K562 (cell line): ENCODE measurements around the gene CDKN2AIPNL. TPM values are rescaled to one million over a fixed set of nuclear protein-coding genes. Genes with fewer than 3 reads are reported as not detected.

Experiments used
- GTF3C2 ChIP-seq: IDR thresholded peaks from 3 replicates; pipeline ENCODE4 v1.6.1; 2011; ENCODE audit warnings: borderline replicate concordance, mild to moderate bottlenecking, moderate library complexity; ENCODE audit not compliant: insufficient read length; ENCODE audit errors: extremely low read depth
- JUN ChIP-seq, 2 experiments: sonication (generic) in 1 of 2; formaldehyde crosslinking in 1 of 2; IDR thresholded peaks; 2 replicates each; pipeline versions ENCODE4 v1.6.1 to v1.8.0; 2012 to 2022; ENCODE audit warnings: borderline replicate concordance in 2 of 2, mild to moderate bottlenecking in 2 of 2, improper control_type of control experiment in 1 of 2, low read depth in 1 of 2, low read length in 1 of 2, missing genetic modification reagents in 1 of 2
- PBX2 ChIP-seq, 2 experiments: IDR thresholded peaks in 1 of 2; conservative IDR thresholded peaks in 1 of 2; 2 replicates each; pipeline ENCODE4 v1.6.1; 2016; ENCODE audit warnings: low read depth in 2 of 2, mild to moderate bottlenecking in 1 of 2, missing compliant biosample characterization in 1 of 2, missing genetic modification characterization in 1 of 2, moderate library complexity in 1 of 2
- ZNF280A ChIP-seq: fragments of 450-650 bp; IDR thresholded peaks from 2 replicates; pipeline ENCODE4 v1.6.1; 2018; ENCODE audit warnings: mild to moderate bottlenecking, low read depth; ENCODE audit not compliant: partially characterized antibody
- polyA plus RNA-seq, 8 experiments: library from polyadenylated mRNA; depleted of rRNA in 4 of 8; stranded (reverse) in 5 of 8; unstranded in 3 of 8; fragments of >200 nt; fragmentation: Nextera tagmentation in 2 of 8; fragmentation: Illumina TruSeq in 1 of 8; extraction: Ambion mirVana in 2 of 8; extraction: Trizol in 1 of 8; gene quantifications; 2 replicates each; pipeline versions ENCODE4 v1.2.1 to v1.2.3, GENCODE V29; 2011 to 2014; ENCODE audit warnings: inconsistent platforms in 1 of 8, missing spikeins in 1 of 8
- total RNA-seq, 7 experiments: library from RNA; depleted of rRNA in 6 of 7; stranded (reverse); fragments of >200 nt in 6 of 7; fragmentation: Illumina TruSeq in 2 of 7; extraction: Trizol in 2 of 7; gene quantifications; 2 replicates each; pipeline versions ENCODE4 v1.2.1 to v1.2.3, GENCODE V29; 2011 to 2021; ENCODE audit warnings: low replicate concordance in 1 of 7

CDKN2AIPNL gene
- total and polyA plus RNA-seq, 9 of the 15 experiments (the other 6 are each of a cell fraction or from before 2014, with no cell fraction given) = 19.9 to 46.9 (median 42.2) TPM

GRCh38 chr5:134445856-134446818, 34.5 kb upstream of the CDKN2AIPNL start (continued):
- no peak for TF ChIP-seq PBX2 (CRISPR knock-in tag; IDR thresholded peaks at IDR 0.05; ENCODE audit: low read depth)
- TF ChIP-seq PBX2 (tag; conservative IDR thresholded peaks at IDR 0.05; ENCODE audit: low read depth) = no peak
- no peak for TF ChIP-seq JUN (IDR thresholded peaks at IDR 0.05; ENCODE audit: borderline replicate concordance, low read depth, low read length)
- no peak for TF ChIP-seq JUN (CRISPR knock-in tag; IDR thresholded peaks at IDR 0.05; ENCODE audit: borderline replicate concordance)
- TF ChIP-seq ZNF280A = no peak
- no peak for TF ChIP-seq GTF3C2
